ENCODE measurements around the gene RHBDD3.

RHBDD3 gene

GRCh38 chr22:29306175-29306834 is 38.5 kb upstream of the RHBDD3 start, which contains the start of gene GAS2L1:
Gene GAS2L1 (plus strand): TSS chr22:29306650. CDS start chr22:29308106, 1,456 bp downstream.
- DNase-seq (ENCODE audit: low read depth) = no peak

GRCh38 chr22:29305836-29306174 is 38.0 kb upstream of the RHBDD3 start:
- no peak for DNase-seq (ENCODE audit: low read depth)

- DNase-seq (ENCODE audit: low read depth) = no peak
Measured at GRCh38 chr22:29302681-29303465, 35.1 kb upstream of the RHBDD3 start.

GRCh38 chr22:29302402-29302680 is 34.6 kb upstream of the RHBDD3 start:
- no peak for DNase-seq (ENCODE audit: low read depth)

- no peak for DNase-seq (ENCODE audit: low read depth)
Measured at GRCh38 chr22:29301716-29302401, 34.1 kb upstream of the RHBDD3 start.

GRCh38 chr22:29300807-29301601 is 33.2 kb upstream of the RHBDD3 start:
- no peak for DNase-seq (ENCODE audit: low read depth)

- DNase-seq (ENCODE audit: low read depth) = no peak
Measured at GRCh38 chr22:29300467-29300806, 32.7 kb upstream of the RHBDD3 start.

- DNase-seq (ENCODE audit: low read depth) = no peak
Measured at GRCh38 chr22:29299136-29299900, 31.5 kb upstream of the RHBDD3 start.

- no peak for DNase-seq (ENCODE audit: low read depth)
Measured at GRCh38 chr22:29298641-29299040, 30.9 kb upstream of the RHBDD3 start.

- DNase-seq (ENCODE audit: low read depth) = no peak
Measured at GRCh38 chr22:29292379-29292778, 24.6 kb upstream of the RHBDD3 start.

- no peak for DNase-seq (ENCODE audit: low read depth)
Measured at GRCh38 chr22:29291215-29291614, 23.4 kb upstream of the RHBDD3 start.

- no peak for DNase-seq (ENCODE audit: low read depth)
Measured at GRCh38 chr22:29290061-29290460, 22.3 kb upstream of the RHBDD3 start.

GRCh38 chr22:29288837-29289236 is 21.1 kb upstream of the RHBDD3 start:
- DNase-seq (ENCODE audit: low read depth) = no peak

GRCh38 chr22:29284196-29284595 is 16.4 kb upstream of the RHBDD3 start:
- no peak for DNase-seq (ENCODE audit: low read depth)

- no peak for DNase-seq (ENCODE audit: low read depth)
Measured at GRCh38 chr22:29277927-29278326, 10.1 kb upstream of the RHBDD3 start.

GRCh38 chr22:29275819-29276565 is 8.2 kb upstream of the RHBDD3 start:
- no peak for DNase-seq (ENCODE audit: low read depth)

GRCh38 chr22:29275167-29275566 is 7.4 kb upstream of the RHBDD3 start:
- no peak for DNase-seq (ENCODE audit: low read depth)

GRCh38 chr22:29272624-29273023 is 4.8 kb upstream of the RHBDD3 start:
- no peak for DNase-seq (ENCODE audit: low read depth)

GRCh38 chr22:29270475-29271271 is 2.9 kb upstream of the RHBDD3 start:
- no peak for DNase-seq (ENCODE audit: low read depth)

GRCh38 chr22:29269731-29270474 is 2.1 kb upstream of the RHBDD3 start:
- DNase-seq (ENCODE audit: low read depth) = no peak

Measured in stimulated activated CD8-positive, alpha-beta memory T cell treated with anti-CD3 and anti-CD28 coated beads, Interleukin-7, amount 100 ng/mL, for 24 hours (primary cell).